Right ventricle myocardium inferior (tissue), 1 donor: ENCODE measurements around the gene LRRC28. TPM values are rescaled to one million over a fixed set of nuclear protein-coding genes. Genes with fewer than 3 reads are reported as not detected.
A peak's percentile ranks its signal among the peaks of the same experiment; 100 is the strongest.
"Not testable (repeated sequence)": the region's sequence is repeated elsewhere in the genome, so short reads cannot be mapped to it uniquely, and the experiment has no call there.

ENCODE experiments used
- ATAC-seq: fragments of 200-7000 bp; cut with Tn5 transposase; one replicate; pipeline ENCODE4 v1.9.1; 2020; ENCODE audit warnings: mild to moderate bottlenecking, moderate library complexity
- DNase-seq: peaks from one replicate; pipeline ENCODE4 v3.0.0; 2021; ENCODE audit errors: missing footprints
- intact Hi-C: fragments of 100-400 bp; cut with DNase I; formaldehyde crosslinking; loops from one replicate; pipeline ENCODE4 v1.11.0; 2022
- long read RNA-seq: library from polyadenylated mRNA; unstranded; transcript quantifications from one replicate; pipeline ENCODE4 v2.0.0, GENCODE V29; 2021
- total RNA-seq: library from RNA; stranded (reverse); fragmentation: NEBNext Ultra II Directional; extraction: Animal tissue kit (Norgen Biotek cat#: 25700); gene quantifications from one replicate; pipeline ENCODE4 v1.2.1, GENCODE V29; 2021
- donor health status: DM: no; HTN: yes; CAD: no; lungs with severe emphysema.

Gene LRRC28
- total RNA-seq: 18.7 TPM
- long read RNA-seq, full-length matches to known transcripts: 5 of 8 reads
- long read RNA-seq, partial matches to known transcripts: 0 of 8 reads
- long read RNA-seq, other reads (novel, unspliced or antisense): 3 of 8 reads

- peak; percentile 96 for ATAC-seq
- intact Hi-C loops: no loop called here
- DNase-seq: peak; percentile 98
Observed at GRCh38 chr15:99250857-99251841, at the start of gene LRRC28. TSS of gene LRRC28 (plus strand) at chr15:99251481. CDS start at chr15:99255958, 4,477 bp downstream.

DNA sequence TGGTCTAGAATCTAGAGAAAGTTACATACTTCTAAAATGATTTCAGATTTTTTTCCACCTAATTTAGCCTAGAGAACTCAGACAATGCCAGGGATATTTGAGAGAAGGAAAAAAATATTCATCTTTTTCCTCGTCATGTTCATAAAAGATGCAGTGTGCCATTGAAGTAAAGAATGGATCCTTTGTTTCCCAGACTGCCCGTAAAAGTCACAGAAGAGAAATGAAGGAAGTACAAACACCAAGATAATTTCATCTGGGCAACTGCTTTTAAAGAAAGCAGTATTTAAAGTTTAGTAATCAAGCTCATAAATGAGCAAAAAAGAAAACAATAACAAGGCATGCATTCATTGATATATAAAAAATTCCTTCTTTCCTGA is 49.1 kb upstream of the LRRC28 start:
- no peak for ATAC-seq
- intact Hi-C loops: no loop called here
- DNase-seq: no peak

- no peak for ATAC-seq
- intact Hi-C loops: no loop called here
Observed at GRCh38 chr15:99207672-99208071, 43.6 kb upstream of the LRRC28 start.

DNA sequence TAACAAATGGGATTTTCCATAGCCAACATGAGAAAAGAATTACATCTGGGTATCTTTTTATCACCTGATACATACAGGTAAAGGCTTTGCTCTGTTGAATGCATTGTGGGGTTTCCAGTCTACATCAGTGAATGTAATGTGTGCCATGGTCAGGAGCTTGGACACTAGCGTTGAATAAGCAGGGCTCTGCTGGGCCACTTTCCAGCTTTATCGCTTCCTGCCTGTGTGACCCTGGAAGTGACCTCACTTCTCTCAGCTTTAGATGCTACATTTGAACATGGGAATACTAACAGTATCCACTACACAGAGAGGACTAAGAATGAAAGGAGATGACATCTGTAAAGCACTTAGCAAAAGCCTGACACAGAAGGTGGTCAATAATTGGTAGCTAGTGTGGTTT is 42.0 kb upstream of the LRRC28 start:
- DNase-seq (no peak), ATAC-seq (no peak)
- intact Hi-C loops: no loop called here

More at GRCh38 chr15:99207672-99208071, 43.6 kb upstream of the LRRC28 start:
- DNase-seq: no peak

- intact Hi-C loops: no loop called here
- ATAC-seq (no peak), DNase-seq (no peak)
Observed at GRCh38 chr15:99210334-99210733, 40.9 kb upstream of the LRRC28 start.

GRCh38 chr15:99211926-99212325 is 39.4 kb upstream of the LRRC28 start:
- intact Hi-C loops: no loop called here
- ATAC-seq (peak; percentile 40), DNase-seq (no peak)

GRCh38 chr15:99212406-99212805 is 38.9 kb upstream of the LRRC28 start:
- ATAC-seq (peak; percentile 41), DNase-seq (no peak)
- intact Hi-C loops: no loop called here

DNA sequence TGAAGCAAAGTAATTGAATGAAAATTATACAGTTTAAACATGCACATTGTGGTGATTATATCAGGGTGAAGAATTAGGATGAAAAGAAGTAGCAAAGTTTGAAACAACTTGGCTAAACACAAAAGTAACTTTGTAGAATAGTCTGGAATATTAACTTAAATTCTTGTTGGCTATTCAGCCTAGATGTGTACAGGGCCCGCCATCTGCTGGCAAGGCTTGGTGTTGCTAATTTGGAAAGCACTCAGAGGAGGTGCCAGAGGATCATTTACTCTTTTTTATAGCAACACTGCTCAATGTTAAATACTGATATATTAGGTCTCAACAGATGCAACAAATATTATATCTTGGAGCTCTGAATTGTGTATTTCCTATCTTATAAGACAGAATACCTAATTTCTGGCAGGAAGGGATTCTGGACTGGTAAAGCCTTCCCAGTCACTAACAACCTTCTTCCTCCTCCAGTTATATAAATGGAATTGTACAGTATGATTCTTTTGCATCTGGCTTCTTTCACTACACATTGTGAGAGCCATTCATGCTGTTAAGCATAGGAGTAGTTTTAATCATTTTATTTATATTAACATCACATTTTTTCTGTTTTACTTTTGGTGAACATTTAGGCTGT is 38.0 kb upstream of the LRRC28 start:
- intact Hi-C loops: loop anchor here (1.0 kb wide), 3 partner anchors 43 to 113 kb away; no protein-coding TSS in a partner anchor
- peak; percentile 74 for ATAC-seq

DNA sequence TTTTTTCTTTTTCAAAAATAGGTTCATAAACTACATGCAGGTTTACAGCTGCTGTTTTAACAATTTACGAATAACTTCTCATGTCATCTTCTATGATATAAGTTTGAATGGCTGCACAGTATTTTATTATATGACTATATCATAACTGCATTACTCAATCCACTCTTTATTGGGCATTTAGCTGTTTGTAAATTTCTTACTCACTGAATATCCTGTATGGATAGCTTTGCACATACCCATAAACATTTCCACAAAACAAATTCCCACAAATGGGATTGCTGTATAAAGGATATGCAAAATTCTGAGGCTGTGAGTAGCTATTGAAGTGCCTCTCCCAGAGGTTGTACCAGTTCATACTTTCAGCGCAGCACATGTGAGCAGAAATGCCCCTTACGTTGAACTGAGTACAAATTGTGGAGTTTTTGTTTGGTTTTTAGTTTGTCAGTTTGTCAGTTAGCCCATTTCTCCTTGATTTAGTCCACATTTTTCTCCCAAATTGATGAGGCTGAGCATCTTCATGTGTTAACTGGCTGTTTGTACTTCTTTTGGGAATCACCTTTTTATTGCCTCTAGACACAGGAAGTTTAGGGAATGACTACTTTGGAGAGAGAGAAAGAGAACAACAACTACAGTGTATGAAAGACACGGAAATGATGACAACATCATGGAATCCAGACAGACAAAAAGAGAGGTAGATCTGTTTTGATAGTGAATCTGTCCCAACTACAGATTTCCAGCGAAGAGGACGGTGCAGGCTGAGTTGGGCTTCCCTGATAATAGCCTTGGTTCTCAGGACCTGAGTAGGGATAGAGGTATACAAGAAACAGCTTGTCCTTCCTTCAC is 26.7 kb upstream of the LRRC28 start:
- ATAC-seq (no peak), DNase-seq (no peak)
- intact Hi-C loops: no loop called here

More for the DNA sequence above, 38.0 kb upstream of the LRRC28 start:
- DNase-seq: peak; percentile 89

DNA sequence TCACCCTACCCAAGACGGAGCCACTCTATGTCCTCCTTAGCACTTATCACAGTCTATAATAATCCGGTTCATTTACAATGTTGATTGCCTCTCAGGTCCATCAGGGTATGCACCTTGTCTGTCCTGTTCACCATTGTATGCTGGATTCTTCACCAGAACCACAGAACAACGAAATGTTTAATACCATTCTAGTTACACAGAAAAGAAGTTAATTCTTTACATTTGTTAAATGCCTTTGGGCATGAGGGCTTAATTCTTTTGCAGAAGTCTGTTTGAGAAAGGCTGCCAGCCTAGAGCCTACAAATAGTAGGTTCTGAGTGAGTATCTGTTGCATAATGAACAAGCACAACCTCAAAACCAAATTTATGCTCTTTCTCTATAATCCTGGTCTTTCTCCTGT is 24.5 kb upstream of the LRRC28 start:
- DNase-seq (no peak), ATAC-seq (no peak)
- intact Hi-C loops: no loop called here

GRCh38 chr15:99228120-99228770 is 23.0 kb upstream of the LRRC28 start:
- no peak for ATAC-seq
- intact Hi-C loops: no loop called here
- DNase-seq: no peak

GRCh38 chr15:99230867-99231266 is 20.4 kb upstream of the LRRC28 start:
- intact Hi-C loops: no loop called here
- DNase-seq (no peak), ATAC-seq (no peak)

DNA sequence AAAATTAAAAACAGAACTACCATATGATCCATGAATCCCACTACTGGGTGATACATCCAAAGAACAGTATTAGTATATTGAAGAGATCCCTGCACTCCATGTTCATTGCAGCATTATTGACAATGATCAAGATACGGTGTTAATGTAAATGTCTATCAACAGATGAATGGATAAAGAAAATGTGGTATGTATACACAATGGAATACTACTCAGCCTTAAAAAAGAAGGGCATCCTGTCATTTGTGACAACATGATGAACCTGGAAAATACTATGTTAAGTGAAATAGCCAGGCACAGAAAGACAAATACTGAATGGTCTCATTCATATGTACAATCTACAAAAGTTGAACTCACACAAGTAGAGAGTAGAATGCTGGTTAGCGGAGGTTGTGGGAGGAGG is 18.5 kb upstream of the LRRC28 start:
- ATAC-seq (no peak), DNase-seq (no peak)
- intact Hi-C loops: no loop called here

GRCh38 chr15:99234160-99234559 is 17.1 kb upstream of the LRRC28 start:
- DNase-seq, intact Hi-C loops, ATAC-seq: not testable (repeated sequence)

DNA sequence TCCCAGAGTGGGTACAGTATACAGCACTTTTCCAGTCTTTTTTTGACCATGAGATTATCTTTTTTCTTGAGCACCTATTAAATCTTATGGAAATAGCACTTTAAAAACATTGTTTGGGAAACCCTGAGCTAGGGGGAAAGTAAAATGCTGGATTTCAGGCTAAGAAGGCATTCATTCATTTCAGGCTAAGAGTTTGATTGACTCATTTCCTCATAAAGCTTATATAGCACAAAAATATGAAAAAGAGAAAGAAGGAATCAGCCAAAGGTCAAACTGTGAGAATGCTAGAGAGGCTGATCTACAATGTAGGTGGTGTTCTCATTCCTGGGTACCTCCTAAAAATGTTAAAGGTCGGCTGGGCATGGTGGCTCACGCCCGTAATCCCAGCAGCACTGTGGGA is 12.4 kb upstream of the LRRC28 start:
- ATAC-seq: no peak
- intact Hi-C loops: no loop called here
- no peak for DNase-seq

DNA sequence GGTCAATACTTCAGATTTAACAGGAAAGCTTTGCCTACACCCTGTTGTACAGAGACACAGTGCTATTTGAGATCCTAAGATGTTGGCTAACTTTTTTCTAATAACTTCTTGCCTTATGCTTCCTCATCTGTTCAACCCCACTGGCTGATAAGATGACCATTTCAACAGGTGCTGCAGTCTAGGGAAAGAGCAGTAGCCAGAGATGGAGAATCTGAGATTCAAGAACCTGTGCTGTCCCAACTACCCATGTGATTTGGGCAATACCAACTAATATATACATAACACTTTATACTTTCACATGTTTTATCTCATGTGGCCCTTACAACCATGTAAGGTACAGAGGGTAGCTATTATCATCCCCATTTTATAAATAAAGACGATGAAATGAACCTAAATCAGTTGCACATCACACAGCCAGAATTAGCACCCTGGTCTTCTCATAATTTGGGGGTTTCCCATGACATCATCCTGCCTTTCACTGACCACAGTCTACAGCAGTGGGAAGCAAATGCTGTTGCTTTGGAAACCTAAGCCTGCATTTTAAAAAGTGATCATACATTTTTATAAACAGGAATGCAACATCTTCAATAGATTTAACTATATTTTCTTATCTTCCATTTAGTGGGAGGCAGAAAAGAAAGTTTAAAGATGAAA is 11.6 kb upstream of the LRRC28 start:
- DNase-seq (no peak), ATAC-seq (no peak)
- intact Hi-C loops: no loop called here

DNA sequence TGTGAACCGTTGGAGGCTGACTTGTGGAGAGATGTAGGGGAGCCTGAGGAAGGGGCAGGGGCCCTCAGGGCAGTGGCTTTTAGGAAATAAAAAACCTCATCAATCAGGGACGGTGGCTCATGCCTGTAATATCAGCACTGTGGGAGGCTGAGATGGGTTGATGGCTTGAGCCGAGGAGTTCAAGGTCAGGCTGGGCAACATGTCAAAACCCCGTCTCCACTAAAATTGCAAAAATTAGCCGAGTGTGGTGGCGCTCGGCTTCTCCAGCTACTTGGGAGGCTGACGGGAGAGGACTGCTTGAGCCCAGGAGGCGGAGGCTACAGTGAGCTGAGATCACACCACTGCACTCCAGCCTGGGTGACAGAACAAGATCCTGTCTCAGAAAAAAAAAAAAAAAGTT is 9.5 kb upstream of the LRRC28 start:
- no peak for DNase-seq
- peak; percentile 10 for ATAC-seq
- intact Hi-C loops: no loop called here

GRCh38 chr15:99244306-99244705 is 7.0 kb upstream of the LRRC28 start:
- DNase-seq: no peak
- no peak for ATAC-seq
- intact Hi-C loops: no loop called here
